WI38 (cell line): ENCODE results near the gene USP2.

ENCODE experiments used
- H3K4me3 ChIP-seq: 2 replicates; pipeline ENCODE4 v1.5.1; 2011; ENCODE audit warnings: low read depth, mild to moderate bottlenecking, control low read depth, low read length
- CTCF ChIP-seq: IDR thresholded peaks from 2 replicates; pipeline ENCODE4 v1.5.1; 2012; ENCODE audit warnings: low read depth, mild to moderate bottlenecking, control low read depth, low read length

The USP2 gene

GRCh38 chr11:119382101-119382500 is 611 bp upstream of the USP2 start:
- peak overlapping the region; percentile 61 for H3K4me3 ChIP-seq
- TF ChIP-seq CTCF: no peak

- TF ChIP-seq CTCF: no peak
These were observed 686 bp downstream of the USP2 start for GRCh38 chr11:119380827-119381180.

GRCh38 chr11:119380160-119380826 is 1.2 kb downstream of the USP2 start:
- TF ChIP-seq CTCF: no peak
- H3K4me3 ChIP-seq: no peak overlapping the region

More at GRCh38 chr11:119380827-119381180, 686 bp downstream of the USP2 start:
- H3K4me3 ChIP-seq: peak overlapping the region; percentile 61

GRCh38 chr11:119378851-119379465 is 2.5 kb downstream of the USP2 start:
- no peak overlapping the region for H3K4me3 ChIP-seq
- no peak for TF ChIP-seq CTCF

- no peak overlapping the region for H3K4me3 ChIP-seq
- TF ChIP-seq CTCF: no peak
These were observed 3.4 kb downstream of the USP2 start for GRCh38 chr11:119377961-119378667.

- TF ChIP-seq CTCF: no peak
These were observed 4.2 kb downstream of the USP2 start for GRCh38 chr11:119377112-119377901.

More at GRCh38 chr11:119377112-119377901, 4.2 kb downstream of the USP2 start:
- H3K4me3 ChIP-seq: no peak overlapping the region
